Measurements from ENCODE around the gene KRTAP6-3.

DNA sequence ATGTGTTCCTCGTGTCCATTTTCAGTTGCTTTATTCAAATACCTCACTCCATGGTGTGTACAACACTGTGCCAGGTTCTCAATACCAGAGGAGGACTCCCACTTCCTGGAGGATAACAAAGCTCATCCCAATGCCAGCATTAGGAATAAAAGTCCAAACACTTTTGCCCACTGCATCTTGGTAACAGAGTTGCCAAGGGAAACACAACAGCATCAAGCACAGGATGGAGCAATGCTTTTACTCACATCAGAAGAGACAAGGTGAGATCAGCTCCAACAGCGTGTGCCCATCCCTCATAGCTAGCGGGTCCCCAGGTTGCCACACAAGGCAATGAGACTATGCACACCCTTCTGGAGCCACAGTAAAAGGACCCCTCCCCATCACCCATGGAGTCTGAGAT lies 31.1 kb downstream of the KRTAP6-3 start:
- TF ChIP-seq CTCF (IDR thresholded peaks at IDR 0.05) (no peak), POLR2A (IDR thresholded peaks at IDR 0.05) (no peak)
